CD4-positive, alpha-beta T cell treated with Interleukin-15 for 4 hours (primary cell): ENCODE results near the gene SHF.

ENCODE experiments used
- DNase-seq: peaks from one replicate; pipeline ENCODE4 v3.0.0-alpha.2; 2020; ENCODE audit warnings: low spot score

The SHF gene

GRCh38 chr15:45126535-45127158, 61.1 kb downstream of the SHF start:
- peak; percentile 56 for DNase-seq

- DNase-seq = no peak
Observed at GRCh38 chr15:45123397-45123796, 64.4 kb downstream of the SHF start.

- DNase-seq = no peak
Observed at GRCh38 chr15:45122719-45123118, 65.0 kb downstream of the SHF start.

GRCh38 chr15:45121706-45122417, 65.9 kb downstream of the SHF start:
- DNase-seq = no peak

- DNase-seq = no peak
Observed at GRCh38 chr15:45121020-45121419, 66.7 kb downstream of the SHF start.

DNA sequence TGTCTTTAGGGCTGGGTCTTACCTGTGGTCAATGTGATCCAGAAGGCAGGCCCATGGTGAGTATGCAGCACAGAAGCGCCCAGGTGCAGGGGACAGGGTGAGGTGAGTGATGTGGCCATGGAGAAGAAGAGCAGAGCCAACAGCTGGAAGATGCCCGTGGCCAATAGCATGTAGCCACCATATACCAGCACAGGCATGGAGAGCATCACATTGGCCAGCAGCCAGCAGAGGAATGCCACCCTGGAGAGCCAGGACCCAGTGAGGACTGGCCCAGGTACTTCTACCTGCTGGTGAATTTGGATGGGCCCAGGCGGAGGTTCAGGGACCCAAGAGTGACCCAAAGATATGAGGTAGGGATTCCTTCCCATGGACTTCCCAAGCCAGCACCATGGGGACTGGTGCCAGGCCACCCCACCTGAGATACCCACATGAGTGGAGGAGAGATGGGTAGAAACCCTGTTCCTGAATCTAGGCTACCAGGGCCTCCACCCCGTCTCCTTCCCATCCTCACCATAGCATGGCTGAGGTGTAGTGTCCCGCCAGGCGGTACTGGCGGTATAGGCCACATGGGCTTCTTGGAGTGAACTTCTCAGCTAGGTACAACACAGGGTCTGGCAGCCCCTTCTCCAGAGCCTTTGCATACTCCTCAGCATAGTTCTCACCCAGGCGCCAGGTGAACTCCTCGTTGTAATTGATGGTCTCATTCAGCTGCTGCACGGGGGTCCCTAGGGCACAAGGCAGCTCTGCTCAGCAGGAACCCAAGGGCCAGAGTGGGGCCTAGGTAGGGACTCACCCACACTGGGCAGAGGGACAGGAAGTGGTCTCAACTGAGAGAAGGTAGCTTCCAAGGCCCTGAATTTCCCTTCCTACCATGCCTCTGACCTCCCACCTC, 67.4 kb downstream of the SHF start:
- DNase-seq = no peak

DNA sequence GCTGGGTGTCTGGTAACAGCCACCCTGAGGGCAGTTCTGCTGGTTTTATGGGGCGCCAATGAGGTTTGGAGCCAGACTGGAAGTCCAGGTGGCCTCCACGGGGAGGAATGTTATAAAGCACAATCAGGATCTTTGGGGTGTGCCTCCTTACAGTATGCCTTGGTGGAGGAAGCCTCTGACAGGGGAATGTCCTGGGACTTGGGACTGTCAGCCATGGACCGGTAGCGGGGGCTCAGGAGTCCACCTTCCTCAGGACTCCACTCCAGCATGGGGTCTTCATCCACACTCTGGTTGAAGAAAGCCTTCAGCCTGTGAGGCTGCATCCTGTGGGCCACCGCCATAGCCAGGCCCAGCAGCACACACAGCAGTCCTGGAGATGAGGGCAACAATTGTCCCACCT, 68.8 kb downstream of the SHF start:
- DNase-seq = no peak

- peak; percentile 83 for DNase-seq
Observed at GRCh38 chr15:45118131-45118588, 69.6 kb downstream of the SHF start.

DNA sequence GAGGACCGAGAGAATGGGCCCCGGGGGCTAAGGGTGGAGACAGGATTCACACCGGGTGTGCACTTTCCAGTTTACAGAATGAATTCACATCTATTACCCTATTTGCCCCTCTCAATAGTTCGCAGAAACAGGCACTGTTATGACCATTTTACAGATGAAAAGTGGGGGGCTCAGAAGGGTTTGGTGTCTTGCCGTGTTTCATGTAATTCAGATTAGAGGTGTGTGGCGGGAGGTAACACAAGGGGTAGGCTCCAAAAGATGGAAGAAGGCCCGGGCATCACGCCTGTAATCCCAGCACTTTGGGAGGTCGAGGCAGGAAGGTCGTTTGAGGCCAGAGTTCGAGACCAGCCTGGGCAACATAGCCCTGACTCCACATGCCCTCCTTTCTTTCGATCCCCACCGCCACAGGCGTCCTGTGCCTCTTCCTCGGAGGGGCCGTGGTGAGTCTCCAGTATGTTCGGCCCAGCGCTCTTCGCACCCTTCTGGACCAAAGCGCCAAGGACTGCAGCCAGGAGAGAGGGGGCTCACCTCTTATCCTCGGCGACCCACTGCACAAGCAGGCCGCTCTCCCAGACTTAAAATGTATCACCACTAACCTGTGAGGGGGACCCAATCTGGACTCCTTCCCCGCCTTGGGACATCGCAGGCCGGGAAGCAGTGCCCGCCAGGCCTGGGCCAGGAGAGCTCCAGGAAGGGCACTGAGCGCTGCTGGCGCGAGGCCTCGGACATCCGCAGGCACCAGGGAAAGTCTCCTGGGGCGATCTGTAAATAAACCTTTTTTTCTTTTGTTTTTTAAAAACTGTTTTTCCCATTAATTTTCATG, 70.2 kb downstream of the SHF start:
- no peak for DNase-seq
